Activated CD4-positive, CD25-positive, alpha-beta regulatory T cell (primary cell): ENCODE results near the gene TMEM219.
A peak's percentile ranks its signal among the peaks of the same experiment; 100 is the strongest.
"Not testable (repeated sequence)": the region's sequence is repeated elsewhere in the genome, so short reads cannot be mapped to it uniquely, and the experiment has no call there.

Experiments
- DNase-seq, 4 experiments: peaks; one replicate each; lab custom pipeline; 2025; lab: John Stamatoyannopoulos, UW

TMEM219 gene

DNA sequence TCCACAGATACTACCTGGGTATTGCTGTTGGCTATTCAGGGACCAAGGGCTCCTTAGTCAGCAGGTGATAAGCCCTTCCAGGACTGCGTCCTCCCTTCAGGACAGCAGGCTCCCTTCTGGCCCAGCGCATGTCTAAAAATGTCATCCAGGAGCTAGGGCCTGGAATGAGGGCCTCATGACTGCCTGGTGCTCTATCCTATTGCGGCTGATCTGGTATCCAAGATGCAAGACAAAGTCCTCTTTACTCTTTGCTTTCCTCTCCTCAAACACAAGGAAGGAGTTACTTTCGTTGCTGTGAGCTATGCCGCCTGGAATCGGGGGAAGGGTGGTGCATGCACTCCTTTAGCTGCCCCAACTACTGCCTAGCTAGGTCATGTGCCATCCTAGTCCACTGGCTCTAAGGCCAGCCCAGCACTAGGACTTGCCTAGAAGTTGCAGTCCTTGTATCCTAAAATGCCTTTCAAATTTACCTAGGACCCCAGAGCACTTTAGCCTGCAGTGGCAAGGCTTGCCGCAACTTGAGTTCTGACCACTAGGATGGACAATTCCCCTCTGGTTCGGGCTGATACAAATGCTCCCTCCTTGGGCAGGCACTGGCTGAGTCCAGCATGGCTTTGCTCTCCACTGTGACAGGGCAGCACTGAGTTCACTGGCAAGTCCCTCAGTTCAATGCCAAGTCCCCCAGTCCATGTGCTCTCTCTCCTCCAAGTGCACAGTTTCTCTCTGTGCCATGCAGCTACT is 10.1 kb upstream of the TMEM219 start:
- DNase-seq = no peak

- no peak for DNase-seq
These were observed 3.1 kb upstream of the TMEM219 start for GRCh38 chr16:29958756-29959155.

DNA sequence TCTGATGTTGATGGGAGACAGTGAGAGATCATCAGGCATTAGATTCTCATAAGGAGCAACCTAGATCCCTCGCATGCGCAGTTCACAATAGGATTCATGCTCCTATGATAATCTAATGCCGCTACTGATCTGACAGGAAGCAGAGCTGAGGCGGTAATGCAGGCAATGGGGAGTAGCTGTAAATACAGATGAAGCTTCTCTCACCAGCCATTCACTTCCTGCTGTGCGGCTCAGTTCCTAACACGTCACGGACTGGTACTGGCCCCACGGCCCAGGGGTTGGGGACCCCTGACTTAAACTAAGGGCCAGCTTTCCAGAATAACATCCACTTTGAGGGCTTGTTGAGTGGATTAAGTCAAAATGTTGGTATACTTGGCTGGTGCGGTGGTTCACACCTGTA is 2.6 kb upstream of the TMEM219 start:
- no peak for DNase-seq

- DNase-seq = not testable (repeated sequence)
These were observed 2.1 kb upstream of the TMEM219 start for GRCh38 chr16:29959821-29960220.

DNA sequence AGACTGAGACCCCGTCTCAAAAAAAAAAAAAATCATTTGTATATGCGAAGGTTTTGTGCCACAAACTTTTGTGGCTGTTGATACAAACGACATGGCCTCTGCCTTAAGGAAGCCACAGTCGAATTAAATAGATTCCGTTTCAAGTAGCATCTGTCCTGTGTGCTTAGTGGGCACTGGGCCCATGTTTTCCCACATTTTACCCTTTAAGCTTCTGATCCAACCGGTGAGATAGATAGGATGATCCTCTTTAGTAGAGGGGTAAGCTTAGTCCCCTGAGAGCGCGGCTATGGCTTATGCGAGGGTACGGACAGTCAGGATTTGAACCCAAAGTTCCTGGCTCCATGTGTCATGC is 776 bp upstream of the TMEM219 start:
- no peak for DNase-seq

GRCh38 chr16:29962344-29962994 is 590 bp downstream of the TMEM219 start:
- no peak for DNase-seq

DNA sequence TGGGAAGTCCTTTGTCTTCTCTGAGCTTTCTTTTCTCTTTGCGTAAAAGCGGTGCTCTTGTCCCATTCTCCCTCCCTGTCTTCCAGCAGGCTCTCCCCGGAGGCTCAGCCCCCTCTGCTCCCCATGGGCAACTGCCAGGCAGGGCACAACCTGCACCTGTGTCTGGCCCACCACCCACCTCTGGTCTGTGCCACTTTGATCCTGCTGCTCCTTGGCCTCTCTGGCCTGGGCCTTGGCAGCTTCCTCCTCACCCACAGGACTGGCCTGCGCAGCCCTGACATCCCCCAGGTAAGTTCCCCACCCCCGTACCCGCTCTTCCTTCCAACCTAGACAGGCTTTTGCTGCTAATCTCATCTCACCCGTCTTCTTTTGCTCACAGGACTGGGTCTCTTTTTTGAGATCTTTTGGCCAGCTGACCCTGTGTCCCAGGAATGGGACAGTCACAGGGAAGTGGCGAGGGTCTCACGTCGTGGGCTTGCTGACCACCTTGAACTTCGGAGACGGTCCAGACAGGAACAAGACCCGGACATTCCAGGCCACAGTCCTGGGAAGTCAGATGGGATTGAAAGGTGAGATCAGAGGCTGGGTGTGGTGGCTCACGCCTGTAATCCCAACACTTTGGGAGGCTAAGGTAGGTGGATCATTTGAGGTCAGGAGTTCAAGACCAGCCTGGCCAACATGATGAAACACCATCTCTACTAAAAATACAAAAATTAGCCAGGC is 1.3 kb downstream of the TMEM219 start:
- DNase-seq = no peak

DNA sequence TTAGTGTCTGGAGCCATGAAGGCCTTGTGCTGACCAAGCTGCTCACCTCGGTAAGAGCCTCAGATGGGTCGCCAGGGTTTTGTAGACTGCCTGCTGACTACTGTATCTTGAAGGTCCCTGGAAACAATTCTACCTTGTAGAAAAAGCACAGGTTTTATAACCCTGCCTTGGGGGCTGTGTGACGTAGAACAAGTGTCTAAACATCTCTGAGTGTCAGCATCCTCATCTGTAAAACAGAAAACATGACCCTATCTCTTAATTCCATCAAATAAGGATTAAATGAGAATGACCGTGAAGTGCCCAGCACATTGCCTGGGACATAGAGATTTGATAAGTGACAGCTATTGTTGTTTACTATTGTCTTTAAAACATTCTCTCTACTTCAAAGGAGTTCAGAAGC is 6.3 kb downstream of the TMEM219 start:
- no peak for DNase-seq

GRCh38 chr16:29971304-29971703 is 9.4 kb downstream of the TMEM219 start:
- DNase-seq = no peak

GRCh38 chr16:29972500-29972899 is 10.6 kb downstream of the TMEM219 start:
- no peak for DNase-seq

DNA sequence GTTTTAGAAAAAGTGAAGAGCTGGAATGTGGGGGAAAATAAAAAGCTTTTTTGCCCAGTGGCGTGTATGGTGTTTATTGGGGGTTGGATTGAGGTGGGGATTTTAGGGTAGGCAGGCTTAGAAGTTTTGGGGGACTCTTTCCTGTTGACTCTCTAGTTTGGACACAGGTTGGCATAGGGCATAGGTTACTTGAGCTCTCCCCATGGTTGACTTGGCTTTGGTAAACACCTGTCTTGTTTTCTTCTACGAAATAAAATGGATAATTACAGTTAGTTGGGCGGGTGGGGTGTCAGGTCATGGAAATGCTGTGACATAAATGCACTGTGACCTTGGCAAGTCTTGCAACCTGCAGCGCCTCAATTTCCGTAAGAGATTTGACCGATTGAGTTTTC is 11.1 kb downstream of the TMEM219 start:
- no peak for DNase-seq

- DNase-seq = peak; percentile 88 to 93 (median 90)
These were observed 11.7 kb downstream of the TMEM219 start, which contains the start of gene TAOK2 for GRCh38 chr16:29973384-29974246. TAOK2 (plus strand) TSS chr16:29973868; CDS start chr16:29977773, 3,905 bp downstream.

- DNase-seq = no peak
These were observed 12.6 kb downstream of the TMEM219 start for GRCh38 chr16:29974291-29975133.

DNA sequence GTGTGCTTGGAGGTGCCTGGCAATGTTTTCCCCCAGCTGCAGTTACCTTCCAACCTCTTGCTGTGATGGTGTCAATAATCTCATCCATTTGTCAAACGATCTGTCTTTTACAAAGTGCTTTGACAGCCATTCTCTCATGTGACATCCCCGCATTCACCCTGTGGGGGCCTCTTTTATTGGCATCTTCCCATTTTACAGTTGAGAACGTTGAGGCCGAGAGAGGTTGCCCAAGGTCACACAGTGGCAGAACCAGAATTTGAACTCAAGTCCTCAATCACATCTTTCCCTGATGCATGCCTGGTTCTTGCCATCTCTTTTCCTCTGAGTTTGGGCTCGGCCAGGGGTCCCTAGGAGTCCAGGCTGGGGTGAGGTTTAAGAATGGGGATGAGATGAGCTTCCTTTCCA is 13.3 kb downstream of the TMEM219 start:
- no peak for DNase-seq

DNA sequence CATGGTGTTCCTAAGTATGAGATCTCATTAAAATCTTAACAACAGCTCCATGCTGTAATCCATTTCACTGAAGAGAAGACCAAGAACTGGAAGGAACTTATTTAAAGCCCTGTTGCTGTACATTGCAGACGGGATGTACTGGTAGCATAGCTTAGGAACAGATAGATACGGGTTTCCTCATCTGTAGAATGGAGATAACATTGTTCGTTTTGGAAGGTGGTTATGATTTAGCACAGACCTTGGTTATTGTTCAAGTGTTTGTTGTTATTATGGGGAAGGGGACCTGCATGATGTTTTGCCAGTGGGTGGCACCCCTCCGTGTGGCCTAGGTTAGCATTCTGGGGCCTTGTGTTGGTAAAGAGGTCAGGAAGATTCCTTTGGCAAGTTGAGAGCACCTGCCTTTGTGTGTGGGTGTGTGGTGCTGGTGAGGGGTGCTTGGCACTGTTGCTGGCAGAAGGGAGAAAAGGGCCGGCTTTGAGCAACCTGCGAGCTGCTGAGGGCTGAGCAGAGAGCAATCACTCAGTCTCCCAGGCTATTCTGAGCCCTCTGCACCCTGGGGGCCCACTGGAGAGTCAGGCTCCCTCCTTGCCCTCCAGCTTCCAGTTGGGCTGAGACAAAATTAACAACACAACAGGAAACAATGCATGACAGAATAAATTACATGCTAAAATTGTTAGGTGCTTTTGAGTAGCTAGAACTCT is 14.1 kb downstream of the TMEM219 start:
- no peak for DNase-seq

DNA sequence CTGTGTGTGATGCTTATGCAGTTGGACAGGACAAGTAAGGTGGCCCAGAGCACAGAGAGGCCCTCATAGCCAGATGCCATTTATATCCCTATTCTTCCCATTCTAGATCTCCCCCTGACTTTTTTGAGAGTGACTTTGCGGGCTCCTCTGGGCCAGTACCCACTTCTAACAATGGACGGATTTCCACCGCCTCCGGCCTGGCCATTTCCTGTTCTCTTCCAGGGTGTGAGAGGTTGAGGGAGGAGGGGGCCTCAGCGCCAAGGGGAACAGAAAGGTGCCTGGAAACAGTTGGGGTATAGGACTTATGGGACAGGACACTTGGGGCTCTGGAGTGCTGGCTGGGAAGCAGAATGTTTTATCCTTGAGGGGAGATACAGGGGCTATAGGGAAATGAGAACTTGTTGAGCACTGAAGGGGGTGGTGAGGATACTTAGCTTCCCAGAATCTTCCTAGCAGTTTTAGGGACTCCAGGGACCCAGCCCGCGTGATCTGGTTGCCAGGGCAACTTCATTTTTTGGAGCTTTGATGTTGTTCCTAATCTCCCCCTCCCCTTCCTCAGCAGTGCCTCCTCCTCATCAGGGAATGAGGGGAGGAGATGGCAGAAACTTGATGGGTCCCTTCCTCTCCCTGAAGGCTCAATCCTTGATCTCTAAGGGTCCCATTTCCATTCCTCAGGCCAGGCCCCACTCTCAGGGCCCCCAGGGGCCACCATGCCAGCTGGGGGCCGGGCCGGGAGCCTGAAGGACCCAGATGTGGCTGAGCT is 15.4 kb downstream of the TMEM219 start:
- no peak for DNase-seq

- DNase-seq = no peak
These were observed 16.2 kb downstream of the TMEM219 start for GRCh38 chr16:29978081-29978480.

GRCh38 chr16:29978564-29979270 is 16.8 kb downstream of the TMEM219 start:
- DNase-seq = no peak
